Middle frontal gyrus (tissue), 1 donor: Measurements from ENCODE around the gene ATF5.

ENCODE experiments used
- DNase-seq: peaks from one replicate; pipeline ENCODE4 v3.0.0-alpha.2; 2015; ENCODE audit warnings: low spot score; ENCODE audit errors: extremely low spot score

Gene ATF5

DNA sequence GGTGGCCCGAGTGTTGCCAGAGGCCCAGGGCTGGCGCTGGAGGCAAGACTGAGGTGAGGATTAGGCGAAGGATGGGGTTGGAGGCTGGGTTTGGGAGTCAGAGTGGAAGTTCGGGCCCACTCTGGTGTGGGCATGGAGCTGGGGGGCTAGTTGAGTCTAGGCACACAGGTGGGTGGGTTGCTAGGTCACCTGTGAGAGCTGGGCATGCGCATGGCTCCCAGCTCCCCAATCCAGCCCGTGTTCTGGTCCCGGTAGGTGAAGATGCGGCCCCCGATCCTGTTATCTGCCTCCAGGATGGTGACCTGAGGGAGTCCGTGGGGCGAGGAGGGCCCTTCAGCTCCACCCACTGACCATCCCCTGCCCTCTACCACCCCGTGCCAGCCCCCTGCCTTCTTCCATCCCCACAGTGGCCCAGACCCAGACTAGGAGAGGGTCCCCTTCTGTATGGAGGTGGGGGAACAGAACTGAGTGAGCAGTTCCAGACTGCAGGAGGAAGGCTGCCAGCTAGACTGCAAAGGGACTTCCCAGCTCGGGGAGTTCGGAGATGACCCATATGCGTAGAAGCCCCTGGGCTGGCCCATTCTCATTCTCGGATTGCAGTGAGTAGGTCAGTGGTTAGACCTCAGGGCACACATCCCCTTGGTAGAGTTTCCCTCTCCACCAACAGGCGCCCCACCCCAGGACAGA lies 34.0 kb upstream of the ATF5 start:
- DNase-seq: no peak

DNA sequence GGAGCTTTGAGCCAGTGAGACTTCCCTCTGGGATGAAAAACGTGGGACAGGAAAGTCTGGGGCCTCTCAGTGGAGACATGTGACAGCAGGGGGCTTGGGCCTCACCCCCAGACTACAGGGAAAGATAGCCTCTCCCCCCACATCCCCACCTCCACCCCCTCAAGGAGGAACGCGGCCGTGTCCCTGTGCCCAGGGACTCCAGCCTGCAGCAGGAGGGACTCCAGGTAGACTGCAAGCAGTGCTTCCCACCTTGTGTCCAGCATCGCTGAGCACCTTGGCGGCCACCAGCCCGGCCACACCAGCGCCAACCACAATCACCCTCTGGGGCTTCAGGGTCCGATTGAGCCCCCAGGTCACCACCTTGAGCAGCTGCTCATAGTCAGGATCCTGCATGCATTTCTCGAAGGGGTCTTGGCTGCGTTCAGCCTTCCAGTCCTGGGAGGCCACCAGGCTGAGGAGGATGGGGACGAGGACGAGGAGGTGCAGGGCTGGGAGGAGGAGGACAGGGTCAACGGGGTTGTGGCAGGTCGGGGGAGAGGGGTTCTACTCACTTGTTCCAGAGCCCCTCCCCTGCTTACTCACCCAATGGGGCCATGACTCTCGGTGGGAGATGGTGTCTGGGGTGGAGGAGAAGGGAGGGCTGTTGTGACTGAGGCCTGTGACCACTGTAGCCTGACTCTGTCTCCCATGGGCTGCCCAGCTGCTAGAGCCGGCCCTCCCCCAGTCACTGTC lies 33.3 kb upstream of the ATF5 start:
- DNase-seq: no peak

DNA sequence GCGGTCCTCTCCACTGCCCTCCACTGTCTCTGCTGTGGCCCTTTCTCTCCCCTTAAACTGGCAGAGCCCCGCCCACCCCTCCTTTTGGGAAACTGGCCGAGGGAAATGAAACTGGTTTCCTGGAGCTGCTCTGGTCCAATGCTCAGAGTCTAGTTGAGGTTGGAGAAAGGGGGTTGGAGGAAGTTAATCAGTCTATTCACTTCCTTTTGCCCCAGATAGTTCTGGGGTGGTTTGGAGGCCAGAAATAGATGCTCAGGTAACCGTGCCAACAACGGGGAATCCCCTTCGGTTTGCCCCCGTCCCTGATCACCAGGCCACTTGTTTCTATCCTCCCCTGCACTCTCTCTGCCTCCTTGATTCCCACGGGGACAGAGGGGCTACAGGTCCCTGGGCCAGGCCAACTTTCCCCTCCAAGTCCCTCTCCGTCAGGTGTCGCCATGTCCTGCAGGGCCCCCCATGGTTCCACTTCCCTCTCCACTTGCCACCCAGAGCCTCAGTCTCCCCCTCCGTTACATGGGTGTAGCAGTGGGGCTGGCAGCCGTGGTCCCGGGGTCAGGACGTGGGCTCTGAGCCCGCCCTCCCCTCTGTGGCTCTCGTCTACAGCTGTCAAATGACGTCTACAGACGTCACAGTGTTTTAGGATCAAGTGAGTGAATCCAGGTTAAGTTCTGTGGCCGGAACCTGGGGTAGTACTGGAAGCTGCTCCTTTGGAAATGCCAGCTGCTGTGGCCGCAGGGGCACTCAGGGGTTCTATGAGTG lies 32.0 kb upstream of the ATF5 start, which contains the start of gene IL4I1:
Gene IL4I1 (minus strand): TSS at position 25 of the 759 bp plus-strand sequence. CDS start 727 bp downstream, outside the sequence.
- DNase-seq: no peak

DNA sequence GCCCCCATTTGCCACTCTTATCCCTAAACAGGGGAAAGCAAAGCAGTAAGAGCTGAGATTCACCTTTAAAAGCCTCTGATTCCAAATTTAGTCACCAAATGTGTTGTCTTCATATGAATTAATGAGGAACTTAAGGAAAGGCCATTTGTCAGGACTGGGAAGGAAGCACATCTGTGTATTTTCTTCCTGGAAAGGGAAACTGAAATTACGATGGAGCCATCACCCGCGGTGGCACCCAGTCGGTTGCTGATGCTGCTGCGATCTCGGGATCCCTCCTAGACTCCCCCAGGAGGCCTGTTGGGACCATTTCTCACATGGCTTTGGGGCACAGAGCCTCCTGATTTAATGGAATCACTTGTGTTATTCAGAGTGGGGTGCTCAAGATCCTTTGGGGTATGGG lies 24.9 kb upstream of the ATF5 start:
- no peak for DNase-seq

DNA sequence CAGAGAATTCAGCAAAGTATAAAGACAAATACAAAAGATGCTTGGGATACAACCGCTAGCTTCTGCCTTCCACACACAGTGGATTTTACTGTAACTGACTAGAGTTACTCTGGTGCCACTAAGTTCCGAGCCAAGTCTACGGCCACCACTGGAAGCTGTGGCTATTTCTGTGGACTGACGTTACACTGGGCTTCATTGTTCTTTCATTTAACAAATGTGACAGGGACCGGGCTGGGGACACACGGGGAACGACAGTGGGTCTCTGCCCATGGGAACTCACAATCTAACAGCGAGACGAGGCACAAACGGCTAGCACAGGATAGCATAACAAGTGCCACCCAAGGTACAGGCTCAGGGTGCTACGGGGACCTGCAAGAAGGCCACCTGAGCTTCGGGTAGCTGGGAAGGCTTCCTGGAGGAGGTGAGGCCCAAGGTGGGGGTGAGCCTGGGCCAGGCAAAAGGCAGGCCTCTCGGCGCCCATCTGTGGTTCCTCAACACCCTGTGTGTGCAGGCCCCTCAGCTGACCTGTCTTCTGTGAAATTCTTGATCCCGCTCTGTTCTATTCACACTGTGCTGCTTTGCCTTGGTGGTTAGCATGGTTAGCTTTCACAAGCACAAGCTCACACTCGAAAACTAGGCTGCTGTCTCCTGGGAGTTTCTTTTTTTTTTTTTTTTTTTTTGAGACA lies 22.0 kb upstream of the ATF5 start:
- DNase-seq: no peak

DNA sequence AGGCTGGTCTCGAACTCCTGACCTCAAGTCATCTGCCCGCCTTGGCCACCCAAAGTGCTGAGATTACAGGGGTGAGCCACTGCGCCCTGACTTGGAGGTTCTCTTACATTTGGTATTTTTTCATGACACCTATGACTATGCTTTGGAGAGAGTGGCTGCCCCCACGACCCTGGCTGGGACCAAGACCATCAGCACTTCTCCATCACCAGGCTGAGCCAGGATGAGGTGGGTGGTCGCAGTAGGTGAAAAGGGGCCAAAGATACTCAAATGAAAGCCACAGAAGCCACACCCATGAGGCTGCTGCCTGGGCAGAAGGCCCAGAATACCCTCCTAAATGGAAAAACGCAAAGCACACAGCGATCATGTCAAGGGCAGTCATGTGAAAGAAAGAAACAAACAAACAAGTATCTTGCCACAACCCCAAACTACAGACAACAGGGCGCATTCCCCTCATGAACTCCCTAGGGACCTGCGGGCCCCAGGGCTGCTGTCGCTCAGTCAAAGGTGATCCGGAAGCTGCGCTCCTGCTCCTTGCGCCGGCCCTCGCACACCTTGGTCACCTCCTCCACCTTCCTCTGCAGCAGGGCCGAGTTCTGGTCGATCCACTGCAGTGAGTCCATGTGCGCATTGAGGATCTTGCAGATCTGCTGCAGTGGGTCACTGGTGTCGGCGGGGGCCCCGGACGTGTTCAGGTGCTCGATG lies 21.1 kb upstream of the ATF5 start:
- DNase-seq: no peak

DNA sequence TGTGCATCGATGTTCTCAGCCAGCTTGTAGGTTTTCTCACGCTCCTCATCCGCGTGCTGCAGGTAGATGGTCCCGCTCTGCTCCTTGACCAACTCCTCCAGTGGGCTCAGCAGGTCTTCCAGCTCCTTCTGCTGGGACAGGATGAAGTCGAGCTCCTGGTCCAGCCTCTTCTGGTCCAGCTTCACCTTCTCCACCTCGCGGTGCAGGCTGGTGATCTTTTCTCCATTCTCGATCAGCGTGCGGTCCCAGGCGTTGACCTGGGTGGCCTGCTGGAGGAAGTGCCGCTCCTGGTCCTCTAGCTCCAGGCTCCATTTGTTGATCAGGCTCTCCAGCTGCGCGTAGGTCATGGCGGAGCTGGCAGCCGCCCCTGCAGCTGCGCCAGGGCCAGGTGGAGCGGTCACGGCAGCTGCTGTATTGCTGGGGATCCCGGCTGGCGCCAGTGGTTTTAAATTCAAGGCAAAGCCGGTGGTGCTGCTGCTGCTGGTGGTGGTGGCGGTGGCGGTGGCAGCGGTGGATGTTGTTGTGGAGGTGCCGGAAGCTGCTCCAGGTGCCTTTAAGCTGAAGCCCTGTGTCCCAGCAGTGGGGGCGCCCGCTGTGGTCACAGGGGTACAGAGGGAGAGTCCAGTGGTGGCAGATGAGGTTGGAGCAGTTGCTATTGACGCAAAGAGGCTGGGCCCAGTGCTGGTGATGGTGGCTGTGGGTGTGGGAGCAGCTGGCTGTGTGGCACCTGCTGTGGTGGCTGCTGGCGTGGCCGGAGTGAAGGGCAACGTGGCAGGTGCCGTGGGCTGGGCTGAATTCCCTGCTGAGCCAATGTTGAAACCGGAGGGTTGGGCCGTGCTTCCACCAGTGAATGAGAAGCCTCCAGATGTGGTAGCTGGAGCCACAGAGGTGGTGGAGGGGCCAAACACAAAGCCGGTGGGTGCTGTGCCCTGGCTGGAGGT lies 20.3 kb upstream of the ATF5 start:
- no peak for DNase-seq

DNA sequence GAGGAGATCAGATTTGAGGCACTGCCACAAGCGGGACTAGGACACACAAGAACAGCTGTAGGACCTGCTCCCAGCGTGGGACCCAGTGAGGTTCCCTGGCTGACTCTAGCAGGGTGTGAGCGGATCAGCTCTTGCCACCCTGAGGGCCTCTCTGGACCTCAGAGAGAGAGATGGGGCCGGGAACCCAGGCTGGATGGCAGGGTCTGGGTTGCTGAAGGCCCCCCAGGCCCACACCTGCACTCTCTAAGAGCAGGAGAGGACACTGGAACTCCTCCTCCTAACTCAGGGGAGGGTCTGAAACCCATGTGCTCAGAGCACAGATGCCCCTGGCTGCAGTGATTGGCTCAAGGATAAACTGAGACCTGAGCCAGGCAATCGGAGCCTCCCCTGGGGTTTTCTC lies 18.8 kb upstream of the ATF5 start:
- no peak for DNase-seq

DNA sequence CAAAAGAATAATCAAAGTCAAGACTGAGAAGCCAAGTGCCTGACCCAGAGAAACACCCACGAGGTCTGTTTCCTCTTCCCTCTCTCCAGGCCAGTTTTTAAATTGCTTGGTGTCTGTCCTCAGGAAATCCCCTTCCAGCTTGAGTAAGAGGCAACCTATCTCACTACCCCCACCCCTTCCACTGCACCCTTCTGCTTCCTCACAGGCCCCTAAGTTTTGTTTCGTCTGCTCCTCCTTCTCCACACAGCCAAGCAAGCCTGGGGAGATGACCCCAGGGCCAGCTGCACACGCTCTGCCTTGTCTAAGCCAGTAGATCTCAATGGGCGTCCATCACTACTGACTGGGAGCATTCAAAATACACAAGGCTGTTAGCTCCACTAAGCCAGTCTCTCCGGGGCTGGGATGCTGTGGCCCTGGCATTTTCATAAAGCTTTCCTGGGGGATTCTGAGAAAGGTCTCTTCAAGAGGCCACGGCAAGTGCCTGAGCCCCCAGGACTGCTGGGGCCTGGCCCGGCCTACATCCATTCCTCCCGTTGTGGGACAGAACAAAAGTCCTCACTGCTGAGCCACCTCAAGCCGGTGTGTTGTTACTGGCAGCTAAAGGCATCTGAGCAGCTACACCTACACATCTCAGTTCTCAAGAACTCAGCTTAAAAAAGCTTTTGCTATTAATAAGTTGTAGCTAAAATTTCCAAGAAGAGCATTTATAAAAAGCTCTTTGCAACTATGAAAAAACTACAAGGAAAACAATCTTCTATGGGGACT lies 17.4 kb upstream of the ATF5 start:
- no peak for DNase-seq

DNA sequence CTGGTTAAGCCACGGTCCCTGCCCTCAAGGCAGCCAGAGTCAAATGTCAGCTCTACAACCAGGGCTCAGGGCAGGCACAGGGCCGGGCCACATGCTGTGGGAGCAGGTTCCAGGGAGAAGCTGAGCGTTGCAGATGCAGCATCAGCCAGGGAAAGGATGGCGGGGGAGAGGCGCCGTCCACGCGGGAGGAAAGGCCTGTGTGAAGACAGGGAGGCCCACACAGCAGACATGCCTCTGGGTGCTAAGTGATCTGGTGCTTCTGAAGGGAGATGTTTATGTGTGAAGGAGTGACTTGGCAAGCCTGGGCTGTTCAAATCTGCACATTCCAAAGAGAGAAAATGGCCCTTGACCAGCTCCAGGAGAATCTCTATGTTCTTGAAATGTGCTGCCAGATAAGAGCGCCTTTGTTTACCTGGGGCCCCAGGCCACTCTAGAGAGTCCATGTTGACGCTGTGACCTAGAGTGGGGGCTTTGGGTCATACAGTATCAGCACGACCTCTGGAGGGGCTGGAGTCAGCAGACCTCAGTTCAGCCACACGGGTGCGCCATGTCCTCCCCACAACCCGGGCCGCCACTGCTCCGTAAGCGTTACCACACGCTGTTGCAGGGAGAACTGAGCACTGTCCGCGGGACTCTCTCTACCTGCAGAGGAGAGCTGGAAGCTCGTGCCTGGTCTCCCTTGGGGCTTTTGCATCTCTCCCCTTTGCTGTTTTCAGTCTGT lies 15.9 kb upstream of the ATF5 start:
- DNase-seq: no peak

DNA sequence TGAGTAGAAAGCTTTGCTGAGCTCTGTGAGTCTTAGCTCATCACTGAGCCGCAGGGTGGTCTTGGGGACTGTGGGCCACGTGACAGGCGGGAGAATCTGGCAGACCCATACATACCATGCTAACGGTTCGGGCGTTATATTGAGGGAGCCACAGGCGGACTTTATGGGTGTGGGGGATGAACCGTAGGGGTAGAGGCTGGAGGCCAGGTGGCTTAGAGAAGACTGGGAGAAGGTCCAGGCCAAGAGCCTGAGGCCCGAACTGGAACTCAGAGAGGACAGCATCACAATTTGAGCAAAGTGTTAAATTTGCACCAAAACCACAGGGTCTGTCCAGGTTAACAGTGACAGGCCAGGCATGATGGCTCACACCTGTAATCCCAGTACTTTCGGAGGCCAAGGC lies 15.3 kb upstream of the ATF5 start:
- no peak for DNase-seq

DNA sequence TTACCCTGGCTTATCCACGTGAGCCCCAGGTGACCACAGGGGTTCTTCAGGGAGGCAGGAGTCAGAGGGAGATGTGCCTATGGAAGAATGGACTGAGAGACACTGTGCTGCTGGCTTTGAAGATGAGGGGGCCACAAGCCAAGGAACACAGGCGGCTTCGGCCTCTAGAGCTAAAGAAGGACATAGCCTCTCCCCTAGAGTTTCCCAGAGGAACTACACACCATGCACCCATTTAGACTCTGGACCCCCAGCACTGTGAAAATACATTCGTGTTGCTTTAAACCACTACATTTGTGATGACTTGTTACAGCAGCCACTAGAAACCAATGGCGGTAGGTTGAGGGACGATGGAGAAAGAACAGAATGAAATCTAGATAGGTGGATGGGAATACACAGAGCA lies 13.7 kb upstream of the ATF5 start:
- DNase-seq: no peak

DNA sequence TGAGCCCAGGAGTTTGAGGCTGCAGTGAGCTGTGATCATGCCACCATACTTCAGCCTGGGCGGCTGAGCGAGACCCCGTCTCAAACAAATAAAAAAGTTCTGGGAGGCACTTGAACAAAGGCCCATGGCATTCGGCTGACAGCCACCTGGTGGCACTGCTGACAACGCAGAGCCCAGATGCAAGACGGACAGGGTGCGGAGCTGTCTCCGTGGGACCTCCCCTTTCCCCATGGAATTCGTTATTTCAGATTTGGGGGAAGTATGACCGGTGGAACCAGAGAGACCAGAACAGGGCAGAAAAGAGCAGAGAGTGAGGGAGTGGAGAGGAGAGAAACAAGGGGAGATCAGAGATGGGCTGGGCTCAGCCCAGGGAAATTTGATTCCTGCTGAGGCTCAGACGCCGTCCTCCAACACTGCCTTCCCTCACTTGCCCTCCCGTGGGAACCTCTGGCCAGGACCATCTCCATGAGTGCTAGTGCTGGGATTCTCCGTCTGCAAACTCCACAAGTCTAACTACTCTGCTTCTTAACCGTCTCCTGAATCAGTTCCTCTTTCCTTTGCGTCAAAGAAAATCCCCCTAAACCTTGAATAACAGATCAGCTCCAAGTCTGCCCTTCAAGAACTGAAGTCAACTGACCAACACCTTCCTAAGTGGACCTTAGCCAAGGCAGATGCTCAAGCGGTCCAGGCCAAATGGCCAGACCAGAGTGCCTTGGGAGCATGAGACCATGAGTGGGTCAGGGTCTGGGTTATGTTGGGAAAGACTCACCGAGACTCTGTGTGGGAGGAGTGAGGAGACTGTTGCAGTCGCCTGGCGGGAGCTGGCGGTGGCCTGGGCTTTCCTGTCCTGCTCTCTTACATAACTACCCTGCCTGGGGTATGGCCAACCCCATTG lies 11.9 kb upstream of the ATF5 start:
- no peak for DNase-seq

DNA sequence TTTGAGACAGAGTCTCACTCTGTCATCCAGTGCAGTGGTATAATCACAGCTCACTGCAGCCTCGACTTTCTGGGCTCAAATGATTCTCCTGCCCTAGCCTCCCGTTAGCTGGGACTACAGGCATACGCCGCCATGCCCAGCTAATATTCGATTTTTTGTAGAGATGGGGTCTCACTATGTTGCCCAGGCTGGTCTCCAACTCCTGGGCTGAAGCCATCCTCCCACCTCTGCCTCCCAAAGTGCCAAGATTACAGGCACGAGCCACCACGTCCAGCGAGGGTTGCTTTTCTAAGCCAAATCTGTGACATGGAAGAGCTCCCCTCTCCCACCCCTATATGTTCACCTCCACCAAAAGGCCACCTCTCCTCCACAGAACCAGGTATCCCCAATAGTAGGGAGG lies 10.9 kb upstream of the ATF5 start:
- DNase-seq: no peak

DNA sequence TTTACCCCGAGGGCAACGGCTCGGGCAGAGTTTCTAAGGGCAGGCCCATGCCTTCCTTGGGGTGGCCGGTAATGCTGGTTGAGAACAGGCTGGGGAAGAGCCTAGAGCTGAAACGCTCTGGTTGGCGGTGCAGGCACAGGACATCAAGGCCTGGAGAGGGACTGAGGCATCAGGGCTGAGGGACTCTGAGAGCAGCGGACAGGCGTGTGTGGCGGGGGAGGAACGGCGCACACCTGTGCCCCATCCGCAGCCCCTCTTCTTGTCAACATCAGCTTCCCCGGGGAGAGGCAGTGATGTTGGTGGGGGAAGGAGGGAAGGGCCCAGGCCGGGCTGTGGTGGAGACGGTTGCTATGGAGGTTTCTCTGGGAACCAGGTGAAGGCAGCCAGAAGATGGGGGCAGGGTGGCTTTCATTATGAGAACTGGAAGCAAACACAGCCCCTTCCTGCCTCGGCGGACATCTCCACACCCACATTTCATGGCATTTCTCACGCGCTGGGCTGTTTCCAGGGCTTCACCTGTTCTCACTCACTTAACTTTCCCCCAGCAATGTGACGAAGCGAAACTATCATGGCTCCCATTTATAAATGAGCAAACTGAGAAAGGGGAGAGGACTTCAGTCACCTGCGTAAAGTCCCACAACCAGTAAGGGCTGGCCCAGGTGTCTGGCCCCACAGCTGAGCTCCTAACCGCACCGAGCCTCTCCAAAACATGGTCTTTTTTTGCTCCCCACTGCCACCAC lies 8.2 kb upstream of the ATF5 start:
- no peak for DNase-seq

DNA sequence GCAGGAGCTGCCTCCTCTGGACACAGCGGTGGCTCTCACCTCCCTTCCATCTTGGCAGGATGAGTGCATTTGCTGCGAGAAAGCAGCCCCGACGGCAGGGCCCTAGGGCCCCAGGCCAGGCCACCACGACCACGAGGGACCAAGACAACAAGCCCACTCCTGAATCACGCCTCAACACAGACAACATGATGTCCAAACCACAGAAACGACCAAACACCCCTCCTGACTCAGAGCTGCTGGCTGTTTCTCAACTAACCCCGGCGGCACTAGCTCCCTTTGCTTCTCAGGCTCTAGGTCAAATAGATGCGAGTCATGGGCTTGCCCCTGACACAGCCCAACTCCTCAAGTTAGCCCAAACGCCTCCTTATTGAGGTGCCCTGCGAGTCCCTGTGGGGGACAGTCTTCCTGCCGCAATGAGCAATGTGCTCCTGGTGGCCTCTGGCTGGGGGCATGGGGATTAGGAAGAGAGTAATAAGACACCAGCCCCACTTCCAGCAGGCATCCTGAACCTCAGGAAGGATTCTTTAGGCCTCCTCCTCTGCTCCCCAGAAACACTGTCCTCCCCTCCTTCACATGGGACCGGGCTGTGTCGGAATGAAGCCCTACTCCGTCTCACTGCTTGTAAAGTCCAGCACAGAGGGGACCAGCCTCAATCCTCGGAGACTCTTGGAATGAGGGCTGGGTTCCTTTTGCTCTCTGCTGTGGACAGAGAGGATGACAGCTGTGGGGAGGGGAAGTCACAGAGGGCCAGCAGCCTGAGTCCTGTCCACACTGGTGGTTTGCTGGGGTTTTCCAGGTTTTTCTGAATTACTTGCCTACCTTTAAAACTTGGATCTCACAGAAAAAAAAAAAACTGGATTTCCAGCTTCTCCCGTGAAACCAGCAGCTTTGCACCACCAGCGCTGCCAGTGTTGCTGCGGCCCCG lies 6.9 kb upstream of the ATF5 start:
- no peak for DNase-seq
